ENCODE measurements around the gene SATB1.

Gene SATB1

DNA sequence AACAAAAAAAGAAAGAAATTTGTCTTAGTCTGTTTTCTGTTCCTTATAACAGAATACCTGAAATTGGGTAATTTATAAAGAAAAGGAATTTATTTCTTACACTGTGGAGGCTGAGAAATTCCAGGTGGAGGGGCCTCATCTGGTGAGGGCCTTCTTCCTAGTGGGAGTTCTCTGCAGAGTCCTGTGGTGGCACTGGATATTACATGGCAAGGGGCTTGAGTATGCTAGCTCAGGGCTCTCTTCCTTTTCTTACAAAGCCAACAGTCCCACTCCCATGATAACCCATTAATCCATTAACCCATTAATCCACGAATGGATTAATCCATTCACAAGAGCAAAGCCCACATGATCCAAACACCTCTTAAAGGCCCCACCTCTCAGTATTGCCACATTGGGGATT, 2.9 kb upstream of the SATB1 start:
- Histone ChIP-seq H3K4me3 (ENCODE audit: low read length) (no peak overlapping the region), H3K36me3 (ENCODE audit: control insufficient read depth, insufficient read depth, low read length) (no peaks in the 10 kb centered on the region), H3K9me3 (ENCODE audit: control insufficient read depth, low read length) (no peaks in the 10 kb centered on the region), H3K9ac (ENCODE audit: low read length) (no peak overlapping the region), H3K4me1 (ENCODE audit: control insufficient read depth, insufficient read depth, low read length) (peaks cover 6% of the 10 kb centered on the region), H3K27me3 (ENCODE audit: control insufficient read depth, insufficient read depth, low read length) (peaks cover 19% of the 10 kb centered on the region)

DNA sequence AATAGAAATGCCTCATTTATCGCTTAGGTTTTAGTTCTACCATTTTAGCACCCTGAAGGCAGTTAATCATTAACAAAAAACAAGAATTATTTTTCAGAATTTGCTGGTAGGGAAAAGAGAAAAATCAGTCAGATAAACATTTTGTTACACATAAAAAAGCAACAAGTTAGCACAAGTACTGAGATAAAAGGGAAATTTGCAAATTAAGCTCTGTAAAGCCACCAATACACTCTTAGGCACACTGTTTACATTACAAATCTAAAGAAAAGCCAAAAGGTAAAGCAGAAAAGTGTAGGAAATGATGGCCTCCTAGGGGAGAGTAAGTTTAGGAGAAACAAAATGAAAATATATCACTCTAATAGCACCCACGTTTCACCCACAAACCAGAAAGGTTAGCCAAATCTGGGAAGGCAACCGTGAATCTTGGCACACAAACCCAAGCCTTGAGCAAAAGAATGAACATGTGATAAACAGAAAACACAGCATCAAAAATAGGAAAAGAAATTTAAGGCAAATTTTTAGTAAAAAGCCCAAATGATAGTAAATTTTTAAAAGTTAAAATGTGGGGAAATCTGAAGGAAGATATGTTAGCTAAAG, 1.6 kb upstream of the SATB1 start:
- Histone ChIP-seq H3K9ac (ENCODE audit: low read length) (no peak overlapping the region), H3K4me3 (ENCODE audit: low read length) (no peak overlapping the region)

DNA sequence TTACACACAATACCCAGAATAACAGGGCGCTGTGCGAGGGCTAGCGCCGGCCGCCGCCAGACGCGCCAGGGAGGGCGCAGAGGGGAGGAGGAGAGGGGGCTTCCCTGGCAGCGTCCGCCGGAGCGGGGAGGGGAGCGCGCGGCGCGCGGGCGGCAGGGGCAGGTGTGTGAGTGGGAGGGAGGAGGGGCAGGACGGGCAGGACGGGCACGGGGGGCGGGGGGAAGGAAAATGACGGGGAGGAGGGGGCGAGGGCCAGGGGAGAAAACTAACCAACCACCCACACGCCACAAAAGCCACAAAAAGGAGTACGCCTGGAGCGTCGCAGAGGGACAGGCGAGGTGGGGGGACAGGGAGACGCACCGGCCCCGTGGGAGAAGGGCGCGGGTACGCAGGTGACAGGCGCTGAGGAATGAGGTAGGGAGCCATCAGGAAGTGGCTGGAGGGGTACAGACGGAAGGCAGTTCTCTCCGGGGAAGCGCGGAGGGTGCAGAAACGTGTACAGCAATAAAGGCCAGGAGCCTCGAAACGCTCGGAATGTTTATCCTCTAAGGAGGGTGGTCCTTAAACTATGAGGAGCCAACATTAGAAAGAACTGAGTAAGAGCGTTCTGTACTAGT, 610 bp upstream of the SATB1 start:
- H3K9ac ChIP-seq (ENCODE audit: low read length) = peak overlapping the region; percentile 85

More for the DNA sequence above, 1.6 kb upstream of the SATB1 start:
- H3K36me3 ChIP-seq (ENCODE audit: control insufficient read depth, insufficient read depth, low read length) = no peaks in the 10 kb centered on the region
- peaks cover 19% of the 10 kb centered on the region for H3K27me3 ChIP-seq (ENCODE audit: control insufficient read depth, insufficient read depth, low read length)
- no peaks in the 10 kb centered on the region for H3K9me3 ChIP-seq (ENCODE audit: control insufficient read depth, low read length)
- peaks cover 6% of the 10 kb centered on the region for H3K4me1 ChIP-seq (ENCODE audit: control insufficient read depth, insufficient read depth, low read length)

DNA sequence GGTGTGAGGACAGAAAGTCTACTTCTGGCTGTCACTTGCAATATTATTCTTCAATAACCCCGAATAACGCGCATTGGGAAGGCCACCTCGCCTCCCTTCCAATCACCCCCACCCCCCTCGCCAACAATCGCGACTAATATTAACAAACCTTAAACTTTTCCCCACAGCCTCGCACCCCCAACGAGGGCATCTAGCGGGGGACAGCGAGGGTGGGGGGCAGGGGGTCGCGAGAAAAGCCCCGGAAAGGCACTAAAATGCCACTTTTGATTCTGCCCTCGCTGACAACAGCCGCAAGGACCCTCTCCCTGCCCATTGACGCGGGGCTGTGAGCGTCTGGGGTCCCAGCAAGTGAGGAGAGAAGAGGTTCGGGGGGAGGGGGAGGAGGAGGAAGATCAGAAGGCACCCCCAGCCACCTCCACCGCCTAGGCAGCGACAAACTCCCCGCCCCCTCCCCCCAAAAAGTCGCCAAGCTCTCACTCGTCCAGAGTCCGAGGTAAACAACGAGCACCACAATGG, 868 bp downstream of the SATB1 start:
- no peaks in the 10 kb centered on the region for H3K9me3 ChIP-seq (ENCODE audit: control insufficient read depth, low read length)
- peaks cover 12% of the 10 kb centered on the region for H3K27me3 ChIP-seq (ENCODE audit: control insufficient read depth, insufficient read depth, low read length)
- H3K36me3 ChIP-seq (ENCODE audit: control insufficient read depth, insufficient read depth, low read length) = no peaks in the 10 kb centered on the region
- H3K4me1 ChIP-seq (ENCODE audit: control insufficient read depth, insufficient read depth, low read length) = peaks cover 6% of the 10 kb centered on the region
- peak overlapping the region; percentile 80 for H3K4me3 ChIP-seq (ENCODE audit: low read length)
- peak overlapping the region; percentile 85 for H3K9ac ChIP-seq (ENCODE audit: low read length)

More for the DNA sequence above, 610 bp upstream of the SATB1 start:
- H3K36me3 ChIP-seq (ENCODE audit: control insufficient read depth, insufficient read depth, low read length) = no peaks in the 10 kb centered on the region
- no peaks in the 10 kb centered on the region for H3K9me3 ChIP-seq (ENCODE audit: control insufficient read depth, low read length)
- peak overlapping the region; percentile 28 for H3K4me3 ChIP-seq (ENCODE audit: low read length)
- H3K27me3 ChIP-seq (ENCODE audit: control insufficient read depth, insufficient read depth, low read length) = peaks cover 18% of the 10 kb centered on the region
- peaks cover 6% of the 10 kb centered on the region for H3K4me1 ChIP-seq (ENCODE audit: control insufficient read depth, insufficient read depth, low read length)

DNA sequence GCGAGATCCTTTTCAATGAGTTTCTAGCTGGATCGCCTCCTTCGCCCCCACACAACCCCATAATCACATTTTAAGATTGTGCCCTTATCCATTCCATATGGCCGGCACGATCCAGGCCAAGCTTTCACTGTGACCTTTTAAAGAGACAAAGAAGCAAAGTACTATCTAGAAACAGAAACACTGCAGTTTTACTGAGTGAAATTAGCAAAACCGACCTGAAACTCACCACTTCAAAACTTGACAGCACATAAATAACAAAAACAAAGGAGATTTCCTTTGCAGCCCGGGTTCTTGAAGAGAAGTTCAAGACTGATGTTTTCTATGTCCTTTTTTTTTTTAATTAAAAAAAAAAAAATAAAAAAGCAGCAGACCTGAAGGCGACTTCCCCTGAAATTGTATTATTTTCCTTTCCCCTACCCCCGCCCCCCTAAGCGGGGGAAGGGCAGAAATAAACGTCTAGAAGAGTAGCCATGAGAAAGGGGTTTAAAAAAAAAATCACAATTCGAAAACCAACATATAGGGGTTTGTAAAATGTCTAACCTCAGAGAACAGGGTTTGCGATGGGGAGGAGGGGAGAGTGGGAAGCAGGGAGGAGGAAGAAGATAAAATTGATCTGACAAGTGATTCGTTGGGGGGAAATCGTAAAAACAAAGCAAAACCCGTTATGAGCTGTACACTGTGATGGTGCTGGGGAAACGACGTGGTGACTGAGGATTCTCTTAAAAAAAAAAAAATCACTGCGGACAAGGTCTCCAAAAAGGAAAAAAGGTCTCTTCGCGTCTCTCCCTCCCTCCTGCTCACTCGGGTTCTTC, 1.5 kb downstream of the SATB1 start:
- H3K4me1 ChIP-seq (ENCODE audit: control insufficient read depth, insufficient read depth, low read length) = peaks cover 6% of the 10 kb centered on the region
- H3K4me3 ChIP-seq (ENCODE audit: low read length) = peak overlapping the region; percentile 80
- no peaks in the 10 kb centered on the region for H3K36me3 ChIP-seq (ENCODE audit: control insufficient read depth, insufficient read depth, low read length)
- no peaks in the 10 kb centered on the region for H3K9me3 ChIP-seq (ENCODE audit: control insufficient read depth, low read length)
- H3K27me3 ChIP-seq (ENCODE audit: control insufficient read depth, insufficient read depth, low read length) = peaks cover 12% of the 10 kb centered on the region
- H3K9ac ChIP-seq (ENCODE audit: low read length) = peak overlapping the region; percentile 85

DNA sequence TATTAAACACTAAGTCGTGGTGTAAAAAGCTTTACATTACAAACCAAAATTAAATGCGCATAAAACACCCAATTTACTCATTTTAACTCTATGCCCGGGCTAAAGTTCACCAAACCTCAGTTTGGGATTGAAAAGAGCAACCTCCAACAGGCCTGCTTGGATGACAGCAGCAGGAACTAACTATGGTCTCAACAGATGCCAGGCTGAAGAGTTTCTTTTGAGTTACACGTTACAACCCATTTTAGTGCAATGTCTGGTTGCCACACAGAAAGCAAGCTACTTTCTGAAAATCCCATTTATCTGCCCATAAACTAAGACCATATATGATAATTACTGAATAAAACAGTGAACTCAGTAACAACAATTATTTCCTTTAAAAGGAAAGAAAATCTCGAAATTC, 2.2 kb downstream of the SATB1 start:
- peak overlapping the region; percentile 85 for H3K9ac ChIP-seq (ENCODE audit: low read length)
- no peak overlapping the region for H3K4me3 ChIP-seq (ENCODE audit: low read length)
- H3K4me1 ChIP-seq (ENCODE audit: control insufficient read depth, insufficient read depth, low read length) = peaks cover 6% of the 10 kb centered on the region
- H3K36me3 ChIP-seq (ENCODE audit: control insufficient read depth, insufficient read depth, low read length) = no peaks in the 10 kb centered on the region
- H3K9me3 ChIP-seq (ENCODE audit: control insufficient read depth, low read length) = no peaks in the 10 kb centered on the region
- H3K27me3 ChIP-seq (ENCODE audit: control insufficient read depth, insufficient read depth, low read length) = peaks cover 12% of the 10 kb centered on the region

DNA sequence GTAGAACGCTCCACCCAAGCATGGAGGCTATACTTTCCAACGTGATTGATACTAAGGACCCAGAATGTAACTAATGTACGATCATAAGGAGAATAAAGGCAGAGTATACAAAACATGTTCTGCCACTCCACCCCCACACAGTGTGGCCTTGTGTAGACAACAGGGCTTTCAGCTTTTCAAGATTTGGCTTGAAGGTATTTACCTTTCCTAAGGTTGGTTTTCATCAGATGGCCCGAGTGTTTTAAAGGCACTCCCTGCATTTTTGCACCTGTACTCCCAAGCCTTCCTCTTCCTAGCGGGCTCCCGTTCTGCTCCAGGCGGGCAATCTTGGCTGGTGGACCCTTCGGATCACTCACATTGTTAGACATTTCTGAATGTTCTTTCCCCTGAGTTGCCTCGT, 4.6 kb downstream of the SATB1 start:
- H3K27me3 ChIP-seq (ENCODE audit: control insufficient read depth, insufficient read depth, low read length) = peaks cover 7% of the 10 kb centered on the region
- no peak overlapping the region for H3K4me3 ChIP-seq (ENCODE audit: low read length)
- H3K36me3 ChIP-seq (ENCODE audit: control insufficient read depth, insufficient read depth, low read length) = no peaks in the 10 kb centered on the region
- no peaks in the 10 kb centered on the region for H3K4me1 ChIP-seq (ENCODE audit: control insufficient read depth, insufficient read depth, low read length)
- H3K9me3 ChIP-seq (ENCODE audit: control insufficient read depth, low read length) = no peaks in the 10 kb centered on the region
- no peak overlapping the region for H3K9ac ChIP-seq (ENCODE audit: low read length)

DNA sequence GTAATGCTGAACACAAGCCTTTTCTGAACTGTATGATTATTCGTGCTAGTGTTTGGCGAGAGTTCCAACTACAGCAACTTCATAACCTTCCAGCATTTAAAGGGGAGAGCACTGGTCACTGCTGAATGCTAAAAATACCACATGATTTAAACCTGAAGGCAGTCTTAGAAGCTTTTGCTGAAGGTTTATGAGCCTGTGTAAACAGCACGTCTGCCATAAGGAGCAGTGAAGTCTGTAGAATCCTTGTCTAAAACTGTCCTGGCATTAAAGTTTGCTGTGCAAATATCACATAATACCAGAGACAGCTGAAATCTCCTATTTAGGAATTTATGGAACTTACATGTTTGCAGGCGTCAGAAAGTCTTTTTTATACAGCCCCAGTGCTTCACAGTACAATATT, 5.9 kb downstream of the SATB1 start:
- no peak overlapping the region for H3K4me3 ChIP-seq (ENCODE audit: low read length)

DNA sequence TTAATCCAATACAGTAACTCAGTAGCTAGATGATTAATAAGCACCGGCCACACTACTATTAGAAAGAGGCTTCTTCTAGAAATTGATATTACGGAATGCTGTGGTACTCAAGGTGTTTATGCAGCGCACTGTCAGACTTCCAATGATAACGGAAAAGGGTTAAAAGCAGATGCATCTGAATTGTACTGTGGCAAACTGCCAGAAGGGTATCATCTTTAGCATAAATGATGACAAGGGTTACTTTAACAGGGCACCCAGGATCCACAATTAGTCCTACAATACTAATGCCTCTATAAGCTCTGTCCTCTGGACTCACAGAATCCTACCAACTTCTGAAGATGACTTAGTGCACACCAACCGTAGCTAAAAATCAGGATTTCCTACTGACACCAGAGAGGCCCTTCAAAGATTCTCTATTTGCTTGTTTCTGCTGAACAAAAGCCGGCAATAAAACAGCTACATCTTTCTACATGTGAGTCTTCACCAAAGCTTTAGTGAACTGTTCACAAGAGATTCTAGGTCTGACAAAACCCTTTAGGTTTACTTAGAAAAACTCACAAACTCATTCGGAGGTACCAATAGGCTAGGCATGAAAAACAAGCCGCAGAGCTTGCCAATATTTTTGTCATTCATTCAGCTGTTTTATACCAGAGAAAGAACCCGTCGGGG, 7.1 kb downstream of the SATB1 start:
- H3K9me3 ChIP-seq (ENCODE audit: control insufficient read depth, low read length) = no peaks in the 10 kb centered on the region
- no peaks in the 10 kb centered on the region for H3K27me3 ChIP-seq (ENCODE audit: control insufficient read depth, insufficient read depth, low read length)
- H3K36me3 ChIP-seq (ENCODE audit: control insufficient read depth, insufficient read depth, low read length) = no peaks in the 10 kb centered on the region
- no peak overlapping the region for H3K4me3 ChIP-seq (ENCODE audit: low read length)
- no peaks in the 10 kb centered on the region for H3K4me1 ChIP-seq (ENCODE audit: control insufficient read depth, insufficient read depth, low read length)
- H3K9ac ChIP-seq (ENCODE audit: low read length) = no peak overlapping the region

More for the DNA sequence above, 5.9 kb downstream of the SATB1 start:
- peaks cover 1% of the 10 kb centered on the region for H3K27me3 ChIP-seq (ENCODE audit: control insufficient read depth, insufficient read depth, low read length)
- H3K36me3 ChIP-seq (ENCODE audit: control insufficient read depth, insufficient read depth, low read length) = no peaks in the 10 kb centered on the region
- no peak overlapping the region for H3K9ac ChIP-seq (ENCODE audit: low read length)
- H3K4me1 ChIP-seq (ENCODE audit: control insufficient read depth, insufficient read depth, low read length) = no peaks in the 10 kb centered on the region
- H3K9me3 ChIP-seq (ENCODE audit: control insufficient read depth, low read length) = no peaks in the 10 kb centered on the region

DNA sequence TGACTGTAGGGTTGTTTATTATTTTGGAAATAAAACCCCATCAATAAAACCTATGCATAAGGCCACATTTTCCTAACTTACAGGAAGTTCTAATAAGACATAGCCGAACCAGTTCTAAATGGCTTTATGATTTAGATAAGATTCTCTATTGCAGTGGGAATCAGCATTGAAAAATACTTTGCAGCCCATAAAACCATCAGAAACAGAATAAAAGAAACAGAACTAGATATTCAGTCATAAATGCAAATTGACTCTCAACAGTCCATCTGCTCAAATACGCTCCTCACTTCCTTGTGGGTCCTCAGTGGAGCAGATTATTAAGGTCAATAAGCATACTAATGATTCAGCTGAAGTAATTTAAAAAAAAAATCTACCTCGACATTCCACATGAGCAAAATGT, 8.8 kb downstream of the SATB1 start:
- Histone ChIP-seq H3K36me3 (ENCODE audit: control insufficient read depth, insufficient read depth, low read length) (no peaks in the 10 kb centered on the region), H3K27me3 (ENCODE audit: control insufficient read depth, insufficient read depth, low read length) (no peaks in the 10 kb centered on the region), H3K4me1 (ENCODE audit: control insufficient read depth, insufficient read depth, low read length) (no peaks in the 10 kb centered on the region), H3K9ac (ENCODE audit: low read length) (no peak overlapping the region), H3K9me3 (ENCODE audit: control insufficient read depth, low read length) (no peaks in the 10 kb centered on the region), H3K4me3 (ENCODE audit: low read length) (no peak overlapping the region)

DNA sequence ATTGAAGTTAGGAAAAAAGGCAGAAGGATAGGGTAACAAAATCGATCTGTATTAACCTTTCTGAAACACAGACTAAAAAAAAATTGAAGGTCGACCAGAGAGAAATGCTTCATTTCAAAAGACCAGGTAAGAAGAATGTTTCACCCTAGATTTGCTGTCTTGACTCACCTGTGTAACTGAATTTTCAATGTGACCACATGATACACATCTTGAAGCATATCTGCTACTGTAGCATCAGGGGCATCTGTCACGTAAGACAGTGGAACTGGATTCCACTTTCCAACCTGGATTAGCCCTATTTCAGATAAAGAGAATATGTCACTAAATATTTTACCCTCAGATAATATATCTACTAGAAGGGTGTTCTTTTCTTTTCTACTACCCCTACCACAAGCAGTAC, 9.3 kb downstream of the SATB1 start:
- no peaks in the 10 kb centered on the region for H3K9me3 ChIP-seq (ENCODE audit: control insufficient read depth, low read length)
- no peaks in the 10 kb centered on the region for H3K36me3 ChIP-seq (ENCODE audit: control insufficient read depth, insufficient read depth, low read length)
- H3K4me3 ChIP-seq (ENCODE audit: low read length) = no peak overlapping the region
- no peaks in the 10 kb centered on the region for H3K4me1 ChIP-seq (ENCODE audit: control insufficient read depth, insufficient read depth, low read length)
- no peaks in the 10 kb centered on the region for H3K27me3 ChIP-seq (ENCODE audit: control insufficient read depth, insufficient read depth, low read length)
- H3K9ac ChIP-seq (ENCODE audit: low read length) = no peak overlapping the region

DNA sequence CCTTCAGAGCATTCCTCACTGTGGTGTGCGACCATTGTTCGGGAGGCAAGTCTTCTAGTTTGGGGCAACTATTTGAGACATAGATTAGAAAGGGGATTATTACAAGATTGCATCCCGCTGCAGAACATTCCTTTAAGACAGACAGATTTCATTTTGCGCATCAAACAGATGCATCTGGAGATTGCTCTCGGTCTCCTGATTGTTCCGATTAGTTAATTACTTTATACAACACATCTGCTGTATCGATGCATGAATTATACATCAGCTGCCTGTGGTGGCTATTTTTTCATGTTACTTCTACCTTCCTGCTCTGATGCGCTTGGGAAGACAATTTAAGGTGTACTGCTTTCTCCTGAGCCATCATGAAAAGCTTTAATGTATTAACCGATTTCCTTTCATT, 10.0 kb downstream of the SATB1 start:
- H3K36me3 ChIP-seq (ENCODE audit: control insufficient read depth, insufficient read depth, low read length) = no peaks in the 10 kb centered on the region
- no peaks in the 10 kb centered on the region for H3K27me3 ChIP-seq (ENCODE audit: control insufficient read depth, insufficient read depth, low read length)
- H3K9ac ChIP-seq (ENCODE audit: low read length) = no peak overlapping the region
- H3K4me1 ChIP-seq (ENCODE audit: control insufficient read depth, insufficient read depth, low read length) = no peaks in the 10 kb centered on the region
- no peak overlapping the region for H3K4me3 ChIP-seq (ENCODE audit: low read length)
- no peaks in the 10 kb centered on the region for H3K9me3 ChIP-seq (ENCODE audit: control insufficient read depth, low read length)

All from mucosa of stomach (tissue), 1 donor.